SK-N-MC (cell line): ENCODE measurements around the gene CTSA.

Source experiments
- EZH2 ChIP-seq: fragments of 200-600 bp; sonication (generic); IDR thresholded peaks from one replicate; pipeline ENCODE4 v1.6.1; 2017; ENCODE audit warnings: antibody characterized with exemption
- POLR2AphosphoS5 ChIP-seq: IDR thresholded peaks from 2 replicates; pipeline ENCODE4 v1.6.1; 2012; ENCODE audit warnings: mild to moderate bottlenecking, low read depth, low read length, borderline replicate concordance

DNA sequence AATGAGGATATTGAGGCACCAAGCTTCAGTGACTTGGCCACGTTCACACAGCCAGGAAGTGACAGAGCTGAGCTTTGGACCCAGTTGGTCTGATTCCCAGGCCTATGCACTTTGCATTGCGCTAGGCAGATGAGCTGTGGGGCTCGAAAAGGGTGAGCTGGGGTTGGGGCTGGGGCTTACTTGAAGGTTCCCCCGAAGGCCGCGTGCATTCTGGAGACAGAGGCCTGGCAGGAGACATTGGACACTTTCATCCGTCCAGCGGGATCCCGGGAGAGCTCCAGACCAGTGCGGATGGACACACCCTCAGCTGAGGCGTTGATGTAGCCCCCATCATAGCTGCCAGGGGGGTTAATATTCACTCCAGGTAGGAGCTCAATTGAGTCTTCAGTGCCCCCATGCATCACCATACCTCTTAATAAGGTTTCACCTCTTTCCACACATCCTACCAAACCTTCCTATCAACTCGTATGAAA lies 18.2 kb downstream of the CTSA start:
- TF ChIP-seq EZH2 (no peak), POLR2AphosphoS5 (no peak)
